IMR-90 (cell line): ENCODE measurements around the gene HMGN4. TPM values are rescaled to one million over a fixed set of nuclear protein-coding genes. Genes with fewer than 3 reads are reported as not detected.
"Not testable (repeated sequence)": the region's sequence is repeated elsewhere in the genome, so short reads cannot be mapped to it uniquely, and the experiment has no call there.

Experiments
- ATAC-seq: fragments of 200-7000 bp; cut with Tn5 transposase; 2 replicates; pipeline ENCODE4 v1.9.1; 2020; ENCODE audit warnings: low read depth, mild to moderate bottlenecking, moderate library complexity
- BruUV-seq: library from RNA; stranded (reverse); fragments of 400-500 nt; replicated peaks from 2 replicates; lab custom pipeline; 2021; lab: Mats Ljungman, UMichigan
- CTCF ChIA-PET: fragments of 300-600 bp; formaldehyde crosslinking; extraction: SDS; loops from one replicate; lab custom pipeline; 2021; ENCODE audit warnings: antibody characterized with exemption; lab: Yijun Ruan, JAX
- POLR2A ChIA-PET: fragments of 300-600 bp; sonication (Branson Sonifier 250); formaldehyde crosslinking; loops from one replicate; lab custom pipeline; 2022; ENCODE audit warnings: antibody characterized with exemption; ENCODE audit not compliant: unreplicated experiment; lab: Charles Lee
- DNase-seq: peaks from one replicate; pipeline ENCODE4 v3.0.0; 2013
- H2AFZ ChIP-seq: replicated peaks from 2 replicates; pipeline ENCODE3; 2013; ENCODE audit warnings: low read length, mild to moderate bottlenecking; ENCODE audit not compliant: poor library complexity
- H2AK5ac ChIP-seq: 2 replicates; pipeline ENCODE4 v1.6.1; 2013; ENCODE audit warnings: low read depth, low read length, inconsistent platforms
- H2AK9ac ChIP-seq: replicated peaks from 2 replicates; pipeline ENCODE3; 2013; ENCODE audit warnings: mild to moderate bottlenecking, low read depth, low read length, moderate library complexity; ENCODE audit not compliant: poor library complexity
- H2BK120ac ChIP-seq: 2 replicates; pipeline ENCODE4 v1.6.1; 2013; ENCODE audit warnings: low read depth, low read length, inconsistent platforms
- H2BK15ac ChIP-seq: 3 replicates; pipeline ENCODE4 v1.6.1; 2013; ENCODE audit warnings: low read depth, low read length, inconsistent platforms
- H2BK20ac ChIP-seq: 2 replicates; pipeline ENCODE4 v1.6.1; 2013; ENCODE audit warnings: low read depth, mild to moderate bottlenecking, inconsistent platforms, low read length, moderate library complexity
- H2BK5ac ChIP-seq: 2 replicates; pipeline ENCODE4 v1.6.1; 2013; ENCODE audit warnings: mild to moderate bottlenecking, low read depth, low read length, inconsistent platforms; ENCODE audit not compliant: poor library complexity, severe bottlenecking
- H3K14ac ChIP-seq: replicated peaks from 2 replicates; pipeline ENCODE4 v1.6.1; 2013; ENCODE audit warnings: low read depth, low read length, inconsistent platforms
- H3K18ac ChIP-seq: 2 replicates; pipeline ENCODE4 v1.6.1; 2013; ENCODE audit warnings: low read depth, low read length, control low read depth
- H3K23ac ChIP-seq: 2 replicates; pipeline ENCODE4 v1.6.1; 2013; ENCODE audit warnings: low read depth, low read length, inconsistent platforms
- H3K27ac ChIP-seq: 2 replicates; pipeline ENCODE4 v1.5.1; 2013; ENCODE audit warnings: mild to moderate bottlenecking, control low read depth, low read length; ENCODE audit not compliant: insufficient read depth
- H3K27me3 ChIP-seq: 2 replicates; pipeline ENCODE4 v1.6.1; 2013; ENCODE audit warnings: low read length; ENCODE audit not compliant: control insufficient read depth, insufficient read depth
- H3K36me3 ChIP-seq: 2 replicates; pipeline ENCODE4 v1.6.1; 2013; ENCODE audit warnings: low read length, mixed read lengths; ENCODE audit not compliant: control insufficient read depth, insufficient read depth
- H3K4ac ChIP-seq: 2 replicates; pipeline ENCODE4 v1.6.1; 2013; ENCODE audit warnings: low read depth, low read length, inconsistent platforms
- H3K4me1 ChIP-seq: 2 replicates; pipeline ENCODE4 v1.6.1; 2013; ENCODE audit warnings: low read length, mixed read lengths; ENCODE audit not compliant: control insufficient read depth, insufficient read depth
- H3K4me2 ChIP-seq: 2 replicates; pipeline ENCODE4 v1.6.1; 2013; ENCODE audit warnings: low read depth, mild to moderate bottlenecking, control low read depth, low read length, moderate library complexity
- H3K4me3 ChIP-seq: 2 replicates; pipeline ENCODE4 v1.5.1; 2013; ENCODE audit warnings: low read depth, mild to moderate bottlenecking, control low read depth, low read length, moderate library complexity; ENCODE audit not compliant: insufficient read depth
- H3K56ac ChIP-seq: 2 replicates; pipeline ENCODE4 v1.6.1; 2013; ENCODE audit warnings: low read length, inconsistent platforms; ENCODE audit not compliant: insufficient read depth; ENCODE audit errors: extremely low read depth
- H3K79me1 ChIP-seq, 2 experiments: 2 replicates each; pipeline ENCODE4 v1.6.1; 2013; ENCODE audit warnings: low read length in 2 of 2, inconsistent platforms in 1 of 2, low read depth in 1 of 2
- H3K9ac ChIP-seq: 2 replicates; pipeline ENCODE4 v1.6.1; 2013; ENCODE audit warnings: low read depth, low read length, control low read depth
- H3K9me1 ChIP-seq: 2 replicates; pipeline ENCODE4 v1.6.1; 2013; ENCODE audit warnings: low read length, inconsistent platforms; ENCODE audit not compliant: insufficient read depth
- H3K9me3 ChIP-seq: 2 replicates; pipeline ENCODE4 v1.6.1; 2013; ENCODE audit warnings: low read length; ENCODE audit not compliant: control insufficient read depth, insufficient read depth
- H4K20me1 ChIP-seq: 2 replicates; pipeline ENCODE4 v1.6.1; 2013; ENCODE audit warnings: low read length, inconsistent platforms; ENCODE audit not compliant: insufficient read depth
- H4K5ac ChIP-seq: 2 replicates; pipeline ENCODE4 v1.6.1; 2013; ENCODE audit warnings: mild to moderate bottlenecking, low read depth, low read length, control low read depth
- H4K8ac ChIP-seq, 2 experiments: 2 replicates each; pipeline ENCODE4 v1.6.1; 2013; ENCODE audit warnings: low read depth in 2 of 2, low read length in 2 of 2, control low read depth in 1 of 2, inconsistent platforms in 1 of 2
- H4K91ac ChIP-seq: 2 replicates; pipeline ENCODE4 v1.6.1; 2013; ENCODE audit warnings: low read depth, low read length, inconsistent platforms; ENCODE audit not compliant: insufficient read depth
- WGBS, 2 experiments: methylation state at CpG; one replicate each; pipeline versions ENCODE4 v1.1.5 to v1.1.7; 2013; ENCODE audit warnings: missing lambda C conversion rate in 2 of 2; ENCODE audit not compliant: insufficient read length in 1 of 2; ENCODE audit errors: extremely low coverage in 2 of 2; 5-methylcytosine and 5-hydroxymethylcytosine counted together
- dilution Hi-C: fragments of 300-500 bp; cut with HindIII; formaldehyde crosslinking; loops from one replicate; pipeline ENCODE4 v1.14.3; 2018; ENCODE audit warnings: low sequenced_read_pairs; ENCODE audit not compliant: unreplicated experiment
- in situ Hi-C: fragments of 300-500 bp; cut with MboI; formaldehyde crosslinking; loops from 3 replicates; pipeline ENCODE4 v1.14.3; 2019; ENCODE audit warnings: low sequenced_read_pairs, inconsistent platforms, mixed read lengths
- intact Hi-C: fragments of 100-400 bp; cut with micrococcal nuclease; formaldehyde crosslinking; loops from 2 replicates; pipeline ENCODE4 v1.10.0; 2022
- polyA plus RNA-seq, 3 experiments: library from polyadenylated mRNA; depleted of rRNA; stranded (reverse); fragments of >200 nt; gene quantifications; 2 replicates each; pipeline ENCODE4 v1.2.3, GENCODE V29; 2012; ENCODE audit warnings: low replicate concordance in 1 of 3
- total RNA-seq: library from RNA; depleted of rRNA; stranded (reverse); fragments of >200 nt; gene quantifications from 2 replicates; pipeline ENCODE4 v1.2.3, GENCODE V29; 2012

The HMGN4 gene
- total and polyA plus RNA-seq, 2 of the 4 experiments (the other 2 are of a cell fraction), result 46.4 to 50.2 TPM

GRCh38 chr6:26522486-26523228, 15.5 kb upstream of the HMGN4 start:
- H2AFZ ChIP-seq, H3K9me3 ChIP-seq, POLR2A ChIA-PET, H2AK9ac ChIP-seq, DNase-seq, in situ Hi-C loops, H4K91ac ChIP-seq, H3K9me1 ChIP-seq, ATAC-seq, H4K20me1 ChIP-seq, BruUV-seq, dilution Hi-C loops, H3K4me1 ChIP-seq, H3K36me3 ChIP-seq, H3K9ac ChIP-seq, H2BK20ac ChIP-seq, H3K79me1 ChIP-seq, H2BK120ac ChIP-seq, H3K18ac ChIP-seq, H3K27ac ChIP-seq, CTCF ChIA-PET, H3K27me3 ChIP-seq, H2BK15ac ChIP-seq: not testable (repeated sequence)
- H3K4me3 ChIP-seq, result peak overlapping the region; percentile 60
- H3K4me2 ChIP-seq, result peak overlapping the region; percentile 79; the same call in 1 of the 2 replicates
- peak overlapping the region; percentile 85 for H2BK5ac ChIP-seq
- peak overlapping the region; percentile 94 to 100; a peak in 3 of 4 replicates for H4K8ac ChIP-seq
- H2AK5ac ChIP-seq, result peak overlapping the region; percentile 27; the same call in 1 of the 2 replicates
- H3K4ac ChIP-seq, result peak overlapping the region; percentile 90; the same call in 1 of the 2 replicates
- H3K56ac ChIP-seq, result 0 out of 2 replicates have a peak overlapping the region, but pooled peaks have one; percentile 59
- WGBS, 2 experiments, result no CpG with 5 or more reads among the region's 11 CpGs
- intact Hi-C loops, result loop anchor here (5.0 kb wide), 3 partner anchors 35 to 100 kb away; no protein-coding TSS in a partner anchor
- H4K5ac ChIP-seq, result peak overlapping the region; percentile 96
- peak overlapping the region; percentile 91 for H3K14ac ChIP-seq
- peak overlapping the region; percentile 87; the same call in 1 of the 2 replicates for H3K23ac ChIP-seq

- DNase-seq, H3K9ac ChIP-seq, H4K91ac ChIP-seq, H3K9me3 ChIP-seq, in situ Hi-C loops, H2BK5ac ChIP-seq, BruUV-seq, dilution Hi-C loops, H3K56ac ChIP-seq, H2BK20ac ChIP-seq, H3K18ac ChIP-seq, H3K9me1 ChIP-seq, H3K36me3 ChIP-seq, H4K8ac ChIP-seq, H3K23ac ChIP-seq, H2BK120ac ChIP-seq, H3K4me1 ChIP-seq, H3K27ac ChIP-seq, ATAC-seq, H2AK5ac ChIP-seq, H3K79me1 ChIP-seq, H3K4me2 ChIP-seq, H3K4me3 ChIP-seq, H3K4ac ChIP-seq, H2BK15ac ChIP-seq, H3K14ac ChIP-seq, H4K5ac ChIP-seq, H2AFZ ChIP-seq, POLR2A ChIA-PET, H2AK9ac ChIP-seq, H4K20me1 ChIP-seq, CTCF ChIA-PET, H3K27me3 ChIP-seq: not testable (repeated sequence)
- intact Hi-C loops, result loop anchor here (5.0 kb wide), 3 partner anchors 33 to 102 kb away; no protein-coding TSS in a partner anchor
- 100% methylated on average over 1 of the region's 2 CpGs; no CpG with 5 or more reads in 1 of the 2 experiments for WGBS, 2 experiments
These were observed 13.9 kb upstream of the HMGN4 start for GRCh38 chr6:26524314-26524713.
